OCI-LY1 (cell line): ENCODE results near the gene ROBO4.

ENCODE experiments used
- CTCF ChIP-seq: fragments of 200-600 bp; sonication (generic), shearing (Covaris generic); IDR thresholded peaks from 2 replicates; pipeline ENCODE4 v1.5.1; 2017; ENCODE audit warnings: mild to moderate bottlenecking, antibody characterized with exemption, low read length, moderate library complexity, mixed read lengths
- EZH2 ChIP-seq: fragments of 200-600 bp; sonication (generic), shearing (Covaris generic); IDR thresholded peaks from 2 replicates; pipeline ENCODE4 v1.8.0; 2017; ENCODE audit warnings: borderline replicate concordance, mixed run types, mild to moderate bottlenecking, antibody characterized with exemption, low read length, moderate library complexity, mixed read lengths

GRCh38 chr11:124879493-124880289 lies 18.0 kb downstream of the ROBO4 start:
- TF ChIP-seq CTCF, result no peak
- no peak for TF ChIP-seq EZH2
